ENCODE data around the gene ZMAT5.

Gene ZMAT5

GRCh38 chr22:29700900-29701154 lies 66.0 kb downstream of the ZMAT5 start:
- no peaks in the 10 kb centered on the region for H3K79me2 ChIP-seq (ENCODE audit: control insufficient read depth, insufficient read depth, low read length)
- H3K4me1 ChIP-seq (ENCODE audit: control insufficient read depth, low read depth, low read length): peaks cover 4% of the 10 kb centered on the region
- no peak overlapping the region for H3K9ac ChIP-seq (ENCODE audit: low read length)
- no peak overlapping the region for H2BK15ac ChIP-seq (replicated peaks; ENCODE audit: low read depth)
- H3K23ac ChIP-seq (ENCODE audit: low read length): no peak overlapping the region
- H2AK5ac ChIP-seq (ENCODE audit: low read length): no peak overlapping the region
- no peak overlapping the region for H3K56ac ChIP-seq (ENCODE audit: low read length)
- no peak overlapping the region for H2BK5ac ChIP-seq (ENCODE audit: low read length)
- no peak overlapping the region for H3K4me2 ChIP-seq (ENCODE audit: low read length)
- no peak overlapping the region for H3K27ac ChIP-seq (ENCODE audit: low read depth, low read length)
- H3K79me1 ChIP-seq (ENCODE audit: low read length): no peaks in the 10 kb centered on the region
- no peak overlapping the region for H4K5ac ChIP-seq (ENCODE audit: low read length)
- no peak overlapping the region for H4K8ac ChIP-seq (ENCODE audit: low read depth, low read length)
- H3K36me3 ChIP-seq (ENCODE audit: control insufficient read depth, insufficient read depth, low read length): no peaks in the 10 kb centered on the region
- DNase-seq: no peak
- no peak overlapping the region for H2BK120ac ChIP-seq (ENCODE audit: low read depth, low read length)
- peaks cover 2% of the 10 kb centered on the region for H3K27me3 ChIP-seq (ENCODE audit: insufficient read depth, low read length, poor library complexity)
- H3K4me3 ChIP-seq (ENCODE audit: low read length): no peak overlapping the region
- WGBS (ENCODE audit: extremely low coverage, insufficient coverage, low lambda C conversion rate): no CpG with 5 or more reads among the region's 9 CpGs
- no peak overlapping the region for H3K4ac ChIP-seq (ENCODE audit: low read depth, low read length)
- no peak overlapping the region for H3K18ac ChIP-seq (ENCODE audit: low read length)

GRCh38 chr22:29700206-29700899 lies 66.5 kb downstream of the ZMAT5 start:
- H2BK120ac ChIP-seq (ENCODE audit: low read depth, low read length): no peak overlapping the region
- DNase-seq: no peak
- H3K4me3 ChIP-seq (ENCODE audit: low read length): no peak overlapping the region
- H3K4me2 ChIP-seq (ENCODE audit: low read length): no peak overlapping the region
- H3K79me2 ChIP-seq (ENCODE audit: control insufficient read depth, insufficient read depth, low read length): no peaks in the 10 kb centered on the region
- H3K27ac ChIP-seq (ENCODE audit: low read depth, low read length): no peak overlapping the region
- no CpG with 5 or more reads among the region's 19 CpGs for WGBS (ENCODE audit: extremely low coverage, insufficient coverage, low lambda C conversion rate)
- peaks cover 2% of the 10 kb centered on the region for H3K27me3 ChIP-seq (ENCODE audit: insufficient read depth, low read length, poor library complexity)
- H3K4me1 ChIP-seq (ENCODE audit: control insufficient read depth, low read depth, low read length): peaks cover 4% of the 10 kb centered on the region
- H2AK5ac ChIP-seq (ENCODE audit: low read length): no peak overlapping the region
- H4K5ac ChIP-seq (ENCODE audit: low read length): no peak overlapping the region
- no peak overlapping the region for H4K8ac ChIP-seq (ENCODE audit: low read depth, low read length)
- H2BK5ac ChIP-seq (ENCODE audit: low read length): no peak overlapping the region
- no peak overlapping the region for H3K9ac ChIP-seq (ENCODE audit: low read length)
- H3K79me1 ChIP-seq (ENCODE audit: low read length): no peaks in the 10 kb centered on the region
- no peak overlapping the region for H2BK15ac ChIP-seq (replicated peaks; ENCODE audit: low read depth)
- no peaks in the 10 kb centered on the region for H3K36me3 ChIP-seq (ENCODE audit: control insufficient read depth, insufficient read depth, low read length)
- H3K18ac ChIP-seq (ENCODE audit: low read length): no peak overlapping the region
- no peak overlapping the region for H3K23ac ChIP-seq (ENCODE audit: low read length)
- H3K56ac ChIP-seq (ENCODE audit: low read length): no peak overlapping the region
- H3K4ac ChIP-seq (ENCODE audit: low read depth, low read length): no peak overlapping the region

GRCh38 chr22:29697853-29698598 lies 68.8 kb downstream of the ZMAT5 start:
- Histone ChIP-seq H3K79me2 (ENCODE audit: control insufficient read depth, insufficient read depth, low read length) (no peaks in the 10 kb centered on the region), H2BK120ac (ENCODE audit: low read depth, low read length) (no peak overlapping the region), H3K4ac (ENCODE audit: low read depth, low read length) (no peak overlapping the region), H2BK5ac (ENCODE audit: low read length) (no peak overlapping the region), H3K4me3 (ENCODE audit: low read length) (no peak overlapping the region), H3K23ac (ENCODE audit: low read length) (no peak overlapping the region), H2BK15ac (replicated peaks; ENCODE audit: low read depth) (no peak overlapping the region), H4K8ac (ENCODE audit: low read depth, low read length) (no peak overlapping the region), H3K36me3 (ENCODE audit: control insufficient read depth, insufficient read depth, low read length) (no peaks in the 10 kb centered on the region), H3K4me2 (ENCODE audit: low read length) (no peak overlapping the region), H3K79me1 (ENCODE audit: low read length) (no peaks in the 10 kb centered on the region), H3K9ac (ENCODE audit: low read length) (no peak overlapping the region), H3K4me1 (ENCODE audit: control insufficient read depth, low read depth, low read length) (peaks cover 3% of the 10 kb centered on the region), H3K27ac (ENCODE audit: low read depth, low read length) (no peak overlapping the region), H3K18ac (ENCODE audit: low read length) (no peak overlapping the region), H2AK5ac (ENCODE audit: low read length) (no peak overlapping the region), H4K5ac (ENCODE audit: low read length) (no peak overlapping the region), H3K56ac (ENCODE audit: low read length) (no peak overlapping the region), H3K27me3 (ENCODE audit: insufficient read depth, low read length, poor library complexity) (no peaks in the 10 kb centered on the region)
- no peak for DNase-seq
- whole genome bisulfite sequencing (ENCODE audit: extremely low coverage, insufficient coverage, low lambda C conversion rate): no CpG with 5 or more reads among the region's 16 CpGs

- no peak overlapping the region for H3K23ac ChIP-seq (ENCODE audit: low read length)
- no peaks in the 10 kb centered on the region for H3K27me3 ChIP-seq (ENCODE audit: insufficient read depth, low read length, poor library complexity)
- H4K8ac ChIP-seq (ENCODE audit: low read depth, low read length): no peak overlapping the region
- no peak overlapping the region for H3K56ac ChIP-seq (ENCODE audit: low read length)
- no peak overlapping the region for H3K18ac ChIP-seq (ENCODE audit: low read length)
- no peaks in the 10 kb centered on the region for H3K79me1 ChIP-seq (ENCODE audit: low read length)
- no peaks in the 10 kb centered on the region for H3K36me3 ChIP-seq (ENCODE audit: control insufficient read depth, insufficient read depth, low read length)
- WGBS (ENCODE audit: extremely low coverage, insufficient coverage, low lambda C conversion rate): no CpG with 5 or more reads among the region's 33 CpGs
- DNase-seq: no peak
- peaks cover 13% of the 10 kb centered on the region for H3K4me1 ChIP-seq (ENCODE audit: control insufficient read depth, low read depth, low read length)
- H3K9ac ChIP-seq (ENCODE audit: low read length): no peak overlapping the region
- no peak overlapping the region for H3K4me3 ChIP-seq (ENCODE audit: low read length)
- no peak overlapping the region for H2AK5ac ChIP-seq (ENCODE audit: low read length)
- no peak overlapping the region for H4K5ac ChIP-seq (ENCODE audit: low read length)
- no peaks in the 10 kb centered on the region for H3K79me2 ChIP-seq (ENCODE audit: control insufficient read depth, insufficient read depth, low read length)
- no peak overlapping the region for H2BK15ac ChIP-seq (replicated peaks; ENCODE audit: low read depth)
- H3K27ac ChIP-seq (ENCODE audit: low read depth, low read length): no peak overlapping the region
- no peak overlapping the region for H3K4ac ChIP-seq (ENCODE audit: low read depth, low read length)
- H3K4me2 ChIP-seq (ENCODE audit: low read length): no peak overlapping the region
- H2BK5ac ChIP-seq (ENCODE audit: low read length): no peak overlapping the region
- no peak overlapping the region for H2BK120ac ChIP-seq (ENCODE audit: low read depth, low read length)
Observed at GRCh38 chr22:29695129-29695926, 71.5 kb downstream of the ZMAT5 start.

- Histone ChIP-seq H2AK5ac (ENCODE audit: low read length) (no peak overlapping the region), H3K56ac (ENCODE audit: low read length) (no peak overlapping the region)
- no CpG with 5 or more reads among the region's 9 CpGs for WGBS (ENCODE audit: extremely low coverage, insufficient coverage, low lambda C conversion rate)
Observed at GRCh38 chr22:29693671-29694070, 73.1 kb downstream of the ZMAT5 start.

More at GRCh38 chr22:29693671-29694070, 73.1 kb downstream of the ZMAT5 start:
- Histone ChIP-seq H3K4ac (ENCODE audit: low read depth, low read length) (no peak overlapping the region), H3K4me1 (ENCODE audit: control insufficient read depth, low read depth, low read length) (peaks cover 22% of the 10 kb centered on the region), H3K4me2 (ENCODE audit: low read length) (no peak overlapping the region), H4K8ac (ENCODE audit: low read depth, low read length) (no peak overlapping the region), H2BK120ac (ENCODE audit: low read depth, low read length) (no peak overlapping the region), H3K9ac (ENCODE audit: low read length) (no peak overlapping the region), H3K79me1 (ENCODE audit: low read length) (no peaks in the 10 kb centered on the region), H3K27ac (ENCODE audit: low read depth, low read length) (no peak overlapping the region), H2BK15ac (replicated peaks; ENCODE audit: low read depth) (no peak overlapping the region), H3K79me2 (ENCODE audit: control insufficient read depth, insufficient read depth, low read length) (no peaks in the 10 kb centered on the region), H3K23ac (ENCODE audit: low read length) (no peak overlapping the region), H2BK5ac (ENCODE audit: low read length) (no peak overlapping the region), H3K27me3 (ENCODE audit: insufficient read depth, low read length, poor library complexity) (no peaks in the 10 kb centered on the region), H3K4me3 (ENCODE audit: low read length) (no peak overlapping the region), H4K5ac (ENCODE audit: low read length) (no peak overlapping the region), H3K18ac (ENCODE audit: low read length) (no peak overlapping the region), H3K36me3 (ENCODE audit: control insufficient read depth, insufficient read depth, low read length) (no peaks in the 10 kb centered on the region)
- no peak for DNase-seq
